Astrocyte (in vitro differentiated cells and primary cell): ENCODE data around the gene PRDM2.

Experiments used
- EZH2 ChIP-seq: IDR thresholded peaks from 2 replicates; pipeline ENCODE4 v1.6.1; 2012; ENCODE audit warnings: mild to moderate bottlenecking, low read length, inconsistent platforms; ENCODE audit not compliant: insufficient read depth
- TF ChIP-seq, protein P1 (sequence below): IDR thresholded peaks from 2 replicates; pipeline ENCODE4 v1.5.1; 2011; ENCODE audit warnings: low read depth, mild to moderate bottlenecking, inconsistent platforms, low read length, moderate library complexity; ENCODE audit not compliant: insufficient read depth

DNA sequence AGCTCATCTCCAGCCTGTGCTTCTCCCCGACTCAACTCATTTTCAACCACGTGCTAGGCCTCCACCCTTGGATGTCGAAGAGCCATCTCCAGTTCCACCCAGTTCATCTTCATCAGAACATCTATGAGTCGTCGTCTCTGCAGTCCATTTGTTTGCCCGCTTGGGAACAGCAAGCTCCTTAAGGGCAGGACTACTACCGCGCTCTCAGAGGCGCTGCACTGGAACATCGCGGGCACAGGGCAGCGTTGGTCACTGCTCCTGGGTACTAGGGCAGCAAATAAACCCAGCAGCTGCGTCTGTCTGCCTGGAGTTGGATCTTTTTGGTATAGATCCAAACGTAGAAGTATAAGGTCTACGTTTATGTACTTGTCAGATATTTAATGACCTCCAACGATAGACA, 478 bp upstream of the PRDM2 start:
- TF ChIP-seq, protein P1, sequence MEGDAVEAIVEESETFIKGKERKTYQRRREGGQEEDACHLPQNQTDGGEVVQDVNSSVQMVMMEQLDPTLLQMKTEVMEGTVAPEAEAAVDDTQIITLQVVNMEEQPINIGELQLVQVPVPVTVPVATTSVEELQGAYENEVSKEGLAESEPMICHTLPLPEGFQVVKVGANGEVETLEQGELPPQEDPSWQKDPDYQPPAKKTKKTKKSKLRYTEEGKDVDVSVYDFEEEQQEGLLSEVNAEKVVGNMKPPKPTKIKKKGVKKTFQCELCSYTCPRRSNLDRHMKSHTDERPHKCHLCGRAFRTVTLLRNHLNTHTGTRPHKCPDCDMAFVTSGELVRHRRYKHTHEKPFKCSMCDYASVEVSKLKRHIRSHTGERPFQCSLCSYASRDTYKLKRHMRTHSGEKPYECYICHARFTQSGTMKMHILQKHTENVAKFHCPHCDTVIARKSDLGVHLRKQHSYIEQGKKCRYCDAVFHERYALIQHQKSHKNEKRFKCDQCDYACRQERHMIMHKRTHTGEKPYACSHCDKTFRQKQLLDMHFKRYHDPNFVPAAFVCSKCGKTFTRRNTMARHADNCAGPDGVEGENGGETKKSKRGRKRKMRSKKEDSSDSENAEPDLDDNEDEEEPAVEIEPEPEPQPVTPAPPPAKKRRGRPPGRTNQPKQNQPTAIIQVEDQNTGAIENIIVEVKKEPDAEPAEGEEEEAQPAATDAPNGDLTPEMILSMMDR, result no peak
- TF ChIP-seq EZH2, result no peak
